Central memory CD8-positive, alpha-beta T cell (primary cell): ENCODE data around the gene FLII.
A peak's percentile ranks its signal among the peaks of the same experiment; 100 is the strongest.

Experiments used
- ATAC-seq: fragments of 150-1000 bp; cut with Tn5 transposase; replicated peaks from 2 replicates; pipeline ENCODE4 v1.10.0; 2022; ENCODE audit warnings: mild to moderate bottlenecking, moderate FRiP score, moderate number of reproducible peaks; ENCODE audit not compliant: poor library complexity, severe bottlenecking; ENCODE audit errors: extremely low read depth
- DNase-seq, 2 donors: peaks; one replicate each; pipeline ENCODE4 v3.0.0; 2021; ENCODE audit warnings: low spot score in 2 of 2
- H3K27ac Mint-ChIP-seq: one replicate; pipeline ENCODE4 v1.8.0; 2022; ENCODE audit warnings: low read depth, mild to moderate bottlenecking, moderate library complexity, mixed read lengths
- H3K27me3 Mint-ChIP-seq: one replicate; pipeline ENCODE4 v1.8.0; 2022; ENCODE audit warnings: mixed read lengths
- H3K36me3 Mint-ChIP-seq: one replicate; pipeline ENCODE4 v1.8.0; 2022; ENCODE audit warnings: mild to moderate bottlenecking, moderate library complexity, mixed read lengths; ENCODE audit not compliant: insufficient read depth
- H3K4me1 Mint-ChIP-seq: one replicate; pipeline ENCODE4 v1.8.0; 2022; ENCODE audit warnings: mixed read lengths
- H3K4me3 Mint-ChIP-seq: one replicate; pipeline ENCODE4 v1.8.0; 2022; ENCODE audit warnings: mild to moderate bottlenecking, moderate library complexity, mixed read lengths
- H3K9me3 Mint-ChIP-seq: one replicate; pipeline ENCODE4 v1.8.0; 2022; ENCODE audit warnings: mixed read lengths

Gene FLII

GRCh38 chr17:18257268-18257981 is 1.1 kb downstream of the FLII start:
- Mint-ChIP-seq H3K27ac (peak overlapping the region; percentile 89), H3K36me3 (peaks cover 29% of the 10 kb centered on the region), H3K9me3 (no peaks in the 10 kb centered on the region), H3K27me3 (no peaks in the 10 kb centered on the region), H3K4me1 (peaks cover 33% of the 10 kb centered on the region), H3K4me3 (peak overlapping the region; percentile 98)
- no peak for DNase-seq
- no peak for ATAC-seq

GRCh38 chr17:18256776-18257175 is 1.8 kb downstream of the FLII start:
- no peaks in the 10 kb centered on the region for H3K27me3 Mint-ChIP-seq
- DNase-seq (no peak), ATAC-seq (no peak)
- peak overlapping the region; percentile 98 for H3K4me3 Mint-ChIP-seq
- peaks cover 32% of the 10 kb centered on the region for H3K36me3 Mint-ChIP-seq
- no peaks in the 10 kb centered on the region for H3K9me3 Mint-ChIP-seq
- peaks cover 28% of the 10 kb centered on the region for H3K4me1 Mint-ChIP-seq
- no peak overlapping the region for H3K27ac Mint-ChIP-seq

- ATAC-seq = no peak
- peaks cover 35% of the 10 kb centered on the region for H3K36me3 Mint-ChIP-seq
- H3K4me1 Mint-ChIP-seq = peaks cover 24% of the 10 kb centered on the region
- H3K27ac Mint-ChIP-seq = no peak overlapping the region
- H3K27me3 Mint-ChIP-seq = no peaks in the 10 kb centered on the region
- no peak overlapping the region for H3K4me3 Mint-ChIP-seq
- no peak for DNase-seq
- H3K9me3 Mint-ChIP-seq = no peaks in the 10 kb centered on the region
Observed at GRCh38 chr17:18256351-18256750, 2.2 kb downstream of the FLII start.

DNA sequence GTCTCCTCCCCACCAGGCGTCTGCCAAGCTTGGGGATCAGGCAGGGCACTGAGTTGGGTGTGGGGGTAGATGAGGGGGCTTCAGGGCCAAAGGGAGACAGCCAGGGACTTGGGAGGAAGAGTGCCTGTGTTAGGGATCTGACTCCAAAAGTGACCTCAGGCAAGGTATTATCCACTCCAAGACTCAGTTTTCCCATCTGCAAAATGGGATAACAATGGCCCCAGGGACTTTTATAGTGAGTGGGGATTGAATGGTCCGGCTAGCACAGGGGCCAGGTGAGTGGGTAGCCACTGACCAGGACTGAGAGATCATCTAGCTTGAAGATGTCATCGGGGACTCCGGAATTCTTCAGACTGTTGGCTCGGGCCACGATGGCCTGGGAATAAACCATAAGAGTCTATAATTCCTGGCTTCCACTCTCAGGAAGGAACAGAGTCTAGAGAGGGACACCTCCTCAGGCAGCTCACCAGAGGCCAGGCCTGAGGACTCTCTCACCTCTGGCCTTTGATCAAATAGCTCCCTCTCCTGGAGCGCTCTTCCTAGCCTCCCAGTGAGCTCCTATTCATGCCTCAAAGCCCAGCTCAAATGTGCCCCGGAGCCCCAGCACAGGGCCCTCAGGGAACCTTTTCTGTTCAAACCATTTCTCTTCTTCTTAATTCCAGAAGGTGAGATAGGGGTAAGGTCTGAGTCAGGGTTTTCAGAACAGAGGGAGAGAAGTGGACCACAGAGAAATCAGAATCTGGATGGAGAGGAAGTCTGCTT is 3.5 kb downstream of the FLII start:
- Mint-ChIP-seq H3K36me3 (peaks cover 38% of the 10 kb centered on the region), H3K4me3 (no peak overlapping the region)

DNA sequence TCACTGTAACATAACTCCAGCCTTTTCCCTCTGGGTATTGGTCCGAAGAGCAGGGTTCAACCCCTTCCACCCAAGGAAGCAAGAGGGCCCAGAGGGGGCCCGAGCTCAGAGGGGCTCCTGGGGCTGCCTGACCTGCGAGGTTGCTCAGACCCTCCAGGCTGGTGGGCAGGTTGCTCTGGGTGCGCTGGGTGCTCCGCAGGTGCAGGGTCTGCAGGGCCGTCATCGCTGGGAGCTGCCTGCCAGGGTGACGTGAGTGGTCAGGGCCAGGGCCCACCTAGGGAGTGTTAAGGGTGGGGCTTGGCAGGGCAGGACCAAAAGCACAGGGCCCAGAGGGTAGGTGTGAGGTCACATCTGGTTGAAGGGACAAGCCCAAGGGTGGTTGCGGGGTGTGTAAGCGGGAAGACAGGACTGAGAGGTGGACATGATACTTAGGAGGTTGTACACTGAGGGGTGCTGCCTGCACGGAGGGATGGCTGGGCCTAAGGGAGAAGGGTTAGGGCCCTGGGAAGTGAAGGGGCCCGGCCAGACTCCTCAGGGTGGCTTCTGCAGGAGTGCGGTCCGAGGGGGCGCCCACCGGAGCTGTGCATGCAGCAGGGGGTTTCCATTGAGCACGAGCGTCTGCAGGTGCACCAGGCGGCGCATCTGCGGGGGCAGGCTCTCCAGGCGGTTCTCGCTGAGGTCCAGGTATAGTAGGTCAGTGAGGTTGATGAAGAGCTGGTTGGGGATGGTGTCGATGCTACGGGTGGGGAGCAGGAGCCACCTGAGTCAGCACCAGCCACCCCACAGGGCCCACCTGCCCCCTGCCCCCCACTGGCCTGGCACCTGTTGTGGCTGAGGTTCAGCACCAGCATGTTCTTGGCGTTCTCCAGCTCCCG is 4.4 kb downstream of the FLII start:
- no peak overlapping the region for H3K4me3 Mint-ChIP-seq
- H3K36me3 Mint-ChIP-seq = peaks cover 42% of the 10 kb centered on the region
- H3K27ac Mint-ChIP-seq = no peak overlapping the region
- no peaks in the 10 kb centered on the region for H3K9me3 Mint-ChIP-seq
- ATAC-seq (no peak), DNase-seq (no peak)
- no peaks in the 10 kb centered on the region for H3K27me3 Mint-ChIP-seq
- peaks cover 16% of the 10 kb centered on the region for H3K4me1 Mint-ChIP-seq

More for the DNA sequence above, 3.5 kb downstream of the FLII start:
- peaks cover 21% of the 10 kb centered on the region for H3K4me1 Mint-ChIP-seq
- peak overlapping the region; percentile 25 for H3K27ac Mint-ChIP-seq
- DNase-seq (no peak), ATAC-seq (no peak)
- no peaks in the 10 kb centered on the region for H3K27me3 Mint-ChIP-seq
- H3K9me3 Mint-ChIP-seq = no peaks in the 10 kb centered on the region

DNA sequence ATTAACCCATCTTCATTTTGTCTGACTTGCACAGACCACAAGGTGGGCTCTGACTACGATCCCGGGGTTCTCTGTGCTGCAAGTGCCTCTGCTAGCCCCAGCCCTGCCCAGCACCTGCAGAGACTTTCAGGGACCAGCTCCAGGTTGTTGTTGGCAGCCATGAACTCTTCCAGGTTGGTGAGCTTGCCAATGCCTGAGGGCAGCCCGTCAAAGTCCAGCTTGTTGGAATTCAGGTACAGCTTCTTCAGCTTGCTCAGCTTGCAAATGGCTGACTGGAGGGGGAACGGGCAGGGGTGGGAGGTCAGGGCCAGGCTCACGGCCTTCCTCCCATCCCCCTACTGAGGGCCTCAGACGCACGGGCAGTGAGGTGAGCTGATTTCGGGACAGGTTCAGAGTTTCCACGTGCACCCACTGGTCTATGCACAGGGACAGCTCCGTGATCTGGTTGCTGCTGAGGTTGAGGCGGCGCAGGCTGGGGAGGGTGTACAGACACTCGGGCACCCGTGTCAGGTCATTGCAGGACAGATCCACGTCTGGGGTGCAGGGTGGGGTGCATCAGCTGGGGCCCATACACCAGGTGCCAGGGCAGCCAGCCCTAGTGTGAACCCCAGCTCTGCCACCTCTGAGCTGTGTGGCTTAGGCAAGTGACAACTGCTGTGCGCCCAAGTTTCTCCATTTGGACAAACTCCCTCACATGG is 5.2 kb downstream of the FLII start:
- Mint-ChIP-seq H3K4me3 (no peak overlapping the region), H3K4me1 (peaks cover 18% of the 10 kb centered on the region), H3K27ac (no peak overlapping the region), H3K36me3 (peaks cover 43% of the 10 kb centered on the region), H3K9me3 (no peaks in the 10 kb centered on the region), H3K27me3 (no peaks in the 10 kb centered on the region)
- no peak for ATAC-seq
- no peak for DNase-seq

- no peak overlapping the region for H3K27ac Mint-ChIP-seq
- H3K4me3 Mint-ChIP-seq = no peak overlapping the region
Observed at GRCh38 chr17:18252160-18252559, 6.4 kb downstream of the FLII start.

GRCh38 chr17:18251204-18251603 is 7.3 kb downstream of the FLII start:
- no peak overlapping the region for H3K27ac Mint-ChIP-seq
- ATAC-seq (no peak), DNase-seq (no peak)
- peaks cover 7% of the 10 kb centered on the region for H3K4me1 Mint-ChIP-seq
- no peak overlapping the region for H3K4me3 Mint-ChIP-seq
- peaks cover 50% of the 10 kb centered on the region for H3K36me3 Mint-ChIP-seq
- no peaks in the 10 kb centered on the region for H3K27me3 Mint-ChIP-seq
- no peaks in the 10 kb centered on the region for H3K9me3 Mint-ChIP-seq

More at GRCh38 chr17:18252160-18252559, 6.4 kb downstream of the FLII start:
- Mint-ChIP-seq H3K36me3 (peaks cover 51% of the 10 kb centered on the region), H3K27me3 (no peaks in the 10 kb centered on the region), H3K4me1 (peaks cover 13% of the 10 kb centered on the region), H3K9me3 (no peaks in the 10 kb centered on the region)
- DNase-seq (no peak), ATAC-seq (no peak)

DNA sequence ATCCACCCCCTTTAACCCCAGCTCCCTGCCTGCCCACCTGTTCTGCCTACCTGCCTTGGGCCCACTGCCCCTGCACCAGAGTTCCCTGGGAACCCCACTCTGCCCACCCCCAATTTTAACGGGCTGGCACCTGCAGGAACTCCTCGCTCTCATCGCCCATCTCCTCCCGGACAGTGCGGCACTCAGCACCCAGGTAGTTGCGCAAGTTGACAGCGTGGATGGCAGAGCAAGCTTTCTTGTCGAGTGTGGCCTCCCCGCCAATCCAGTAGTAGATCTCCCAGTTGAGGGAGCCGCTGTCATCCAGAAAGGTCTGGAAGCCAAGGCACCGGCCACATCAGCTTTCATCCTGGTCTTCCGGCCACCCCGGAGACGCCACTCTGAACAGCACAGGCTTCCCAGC is 7.8 kb downstream of the FLII start:
- Mint-ChIP-seq H3K27ac (peak overlapping the region; percentile 84), H3K36me3 (peaks cover 49% of the 10 kb centered on the region), H3K27me3 (no peaks in the 10 kb centered on the region), H3K4me3 (no peak overlapping the region), H3K9me3 (no peaks in the 10 kb centered on the region), H3K4me1 (peaks cover 7% of the 10 kb centered on the region)
- DNase-seq = no peak
- ATAC-seq = no peak

DNA sequence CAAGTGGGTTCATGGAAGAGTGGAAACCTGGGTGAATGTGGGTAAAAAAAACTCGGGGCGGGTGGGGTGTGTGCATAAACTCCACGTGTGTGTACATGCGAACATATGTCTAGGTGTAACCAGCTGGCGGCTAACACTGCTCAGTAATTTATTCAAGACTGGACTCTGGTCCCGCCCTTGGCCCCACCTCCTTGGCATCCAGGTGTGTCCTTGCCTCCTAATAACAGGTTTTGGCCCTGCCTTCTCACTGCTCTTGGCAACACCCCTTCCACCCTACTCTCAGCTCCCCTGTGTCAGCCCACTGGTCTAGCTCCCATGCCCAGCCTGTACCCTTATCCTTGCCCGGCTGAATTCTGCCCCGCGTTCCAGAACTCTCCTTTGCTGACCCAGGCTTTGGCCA is 8.3 kb downstream of the FLII start:
- Mint-ChIP-seq H3K4me3 (no peak overlapping the region), H3K27ac (peak overlapping the region; percentile 84), H3K27me3 (no peaks in the 10 kb centered on the region), H3K36me3 (peaks cover 51% of the 10 kb centered on the region), H3K9me3 (no peaks in the 10 kb centered on the region), H3K4me1 (peaks cover 7% of the 10 kb centered on the region)
- DNase-seq = no peak
- no peak for ATAC-seq

- ATAC-seq (no peak), DNase-seq (no peak)
- Mint-ChIP-seq H3K4me1 (peaks cover 7% of the 10 kb centered on the region), H3K36me3 (peaks cover 50% of the 10 kb centered on the region), H3K9me3 (no peaks in the 10 kb centered on the region), H3K4me3 (no peak overlapping the region), H3K27ac (no peak overlapping the region), H3K27me3 (no peaks in the 10 kb centered on the region)
Observed at GRCh38 chr17:18248811-18249210, 9.7 kb downstream of the FLII start.

- Mint-ChIP-seq H3K4me1 (peaks cover 7% of the 10 kb centered on the region), H3K27me3 (no peaks in the 10 kb centered on the region), H3K4me3 (no peak overlapping the region), H3K27ac (no peak overlapping the region), H3K9me3 (no peaks in the 10 kb centered on the region), H3K36me3 (peaks cover 47% of the 10 kb centered on the region)
- DNase-seq (peak; percentile 47 to 49), ATAC-seq (peak; percentile 69)
Observed at GRCh38 chr17:18248300-18248731, 10.2 kb downstream of the FLII start.
